Activated CD8-positive, alpha-beta memory T cell treated with anti-CD3 and anti-CD28 coated beads for 36 hours (primary cell): ENCODE data around the gene INSM1. TPM values are rescaled to one million over a fixed set of nuclear protein-coding genes. Genes with fewer than 3 reads are reported as not detected.

Source experiments
- CTCF ChIA-PET: fragments of 350-600 bp; sonication (Branson Sonifier 250); formaldehyde crosslinking; loops from one replicate; lab custom pipeline; 2021; ENCODE audit warnings: antibody characterized with exemption; lab: Charles Lee
- POLR2A ChIA-PET: fragments of 350-600 bp; sonication (Branson Sonifier 250); formaldehyde crosslinking; loops from one replicate; lab custom pipeline; 2021; ENCODE audit warnings: antibody characterized with exemption; lab: Charles Lee
- total RNA-seq, 2 experiments: library from RNA; stranded (reverse); gene quantifications; one replicate each; pipeline ENCODE4 v1.2.3, GENCODE V29; 2021

The INSM1 gene
- total RNA-seq, 2 experiments from 2014 or later, result 6.8 to 7.1 TPM

DNA sequence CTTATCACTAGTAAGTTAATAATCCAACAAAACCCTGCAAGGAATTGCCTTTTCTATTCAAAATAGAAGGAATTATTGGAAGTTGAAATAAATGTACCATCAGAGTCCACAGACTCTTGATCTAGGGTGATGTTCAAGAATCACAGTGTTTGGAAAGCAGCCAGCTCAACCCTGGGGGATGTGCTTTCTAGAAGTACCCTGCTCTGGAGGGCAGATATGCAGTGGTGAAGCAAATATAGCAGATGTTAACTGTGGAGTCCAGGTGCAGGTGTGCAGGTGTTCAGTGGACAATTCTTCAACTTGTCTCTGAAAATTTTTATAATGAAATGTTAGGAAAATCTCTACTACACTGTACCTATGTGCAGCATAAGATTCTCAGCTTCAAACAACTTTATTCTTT is 9.1 kb upstream of the INSM1 start:
- ChIA-PET POLR2A (no interaction called here), CTCF (interaction anchor here (1.5 kb wide), 1 partner anchor 235 kb away, joined by 6 read pairs; no protein-coding TSS in a partner anchor)

DNA sequence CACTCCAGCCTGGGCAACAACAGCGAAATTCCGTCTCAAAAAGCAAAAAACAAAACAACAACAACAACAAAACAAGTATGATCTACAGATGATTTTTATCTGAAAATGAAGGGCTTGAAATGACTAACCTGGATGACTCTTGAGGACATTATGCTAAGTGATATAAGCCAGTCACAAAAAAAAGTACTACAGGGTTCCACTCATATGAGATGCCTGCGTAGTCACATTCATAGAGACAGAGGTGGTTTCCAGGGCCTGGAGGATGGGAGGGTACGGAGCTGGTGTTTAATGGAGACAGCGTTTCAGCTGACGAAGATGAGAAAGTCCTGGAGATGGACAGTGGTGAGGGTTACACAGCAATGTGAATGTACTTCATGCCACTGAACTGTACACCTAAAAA is 8.3 kb upstream of the INSM1 start:
- ChIA-PET POLR2A (no interaction called here), CTCF (interaction anchor here (1.5 kb wide), 1 partner anchor 234 kb away, joined by 6 read pairs; no protein-coding TSS in a partner anchor)

DNA sequence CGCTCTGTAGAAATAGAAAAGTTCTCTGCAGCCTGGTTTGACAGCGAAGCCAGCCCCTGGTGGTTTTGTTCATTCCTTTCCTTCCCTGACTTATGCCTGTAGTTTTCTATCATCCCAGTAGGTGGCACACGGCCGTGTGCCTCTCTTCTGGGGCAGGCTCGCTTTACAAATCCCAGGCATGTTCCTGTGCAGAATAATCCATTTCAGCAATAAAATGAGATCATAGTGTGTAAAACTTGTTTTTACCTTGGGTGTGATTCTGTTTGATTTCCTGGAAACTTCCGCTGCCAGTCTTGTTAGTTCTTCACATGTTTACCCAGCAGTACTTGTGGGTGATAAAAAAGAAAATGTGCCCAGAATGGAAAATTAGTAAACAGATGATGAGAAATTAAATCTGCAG is 7.4 kb upstream of the INSM1 start:
- CTCF ChIA-PET, result interaction anchor here (1.5 kb wide), 1 partner anchor 233 kb away, joined by 6 read pairs; no protein-coding TSS in a partner anchor
- POLR2A ChIA-PET, result no interaction called here

DNA sequence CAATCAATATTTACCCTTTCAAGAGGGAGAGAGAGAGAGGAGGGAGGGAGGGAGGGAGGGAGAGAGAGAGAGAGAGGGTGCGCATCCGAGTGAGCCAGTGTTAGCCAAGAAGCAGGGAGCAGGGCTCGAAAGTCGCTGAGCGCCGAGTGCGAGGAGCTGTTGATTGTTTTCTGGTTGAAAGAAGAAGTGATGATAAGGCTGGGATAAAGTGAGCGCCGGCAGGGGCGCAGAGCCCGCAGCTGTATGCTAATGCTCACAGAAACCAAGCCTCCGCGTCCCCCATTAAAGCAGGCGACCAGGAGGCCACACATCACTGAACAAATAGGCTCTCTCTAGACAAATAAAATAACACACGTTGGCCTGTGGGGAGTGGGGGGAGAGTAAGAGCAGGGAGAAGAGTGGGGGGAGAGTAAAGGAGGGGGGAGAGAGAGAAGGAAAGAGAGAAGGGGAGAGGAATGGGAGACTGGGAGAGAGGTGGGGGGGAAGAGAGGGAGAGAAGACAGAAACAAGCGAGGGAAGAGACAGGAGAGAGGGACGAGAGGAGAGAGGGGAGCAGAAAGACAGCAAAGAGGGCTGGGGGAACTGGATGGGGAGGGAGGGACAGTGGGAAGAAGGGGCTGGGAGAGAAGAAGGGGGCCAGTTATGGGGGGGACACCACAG is 5.0 kb upstream of the INSM1 start:
- POLR2A ChIA-PET, result no interaction called here
- CTCF ChIA-PET, result no interaction called here

DNA sequence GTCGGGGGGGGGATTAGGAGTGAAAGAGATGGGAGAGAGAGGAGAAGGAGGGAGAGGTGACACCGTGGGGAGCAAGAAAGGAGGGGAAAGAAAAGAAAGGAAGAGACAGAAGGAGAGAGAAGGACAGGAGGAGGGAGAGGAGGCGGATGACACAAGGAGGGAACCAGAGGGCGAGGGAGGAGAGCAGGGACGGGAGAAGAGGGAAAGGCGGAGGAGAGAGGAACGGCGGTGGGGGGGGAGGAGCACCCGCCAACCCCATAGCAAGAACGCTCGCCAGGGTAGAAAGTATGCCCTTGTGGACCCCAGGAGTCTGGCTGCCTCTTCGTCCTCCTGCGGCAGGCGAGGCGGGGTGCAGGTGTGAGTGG is 4.5 kb upstream of the INSM1 start:
- ChIA-PET CTCF (no interaction called here), POLR2A (no interaction called here)

DNA sequence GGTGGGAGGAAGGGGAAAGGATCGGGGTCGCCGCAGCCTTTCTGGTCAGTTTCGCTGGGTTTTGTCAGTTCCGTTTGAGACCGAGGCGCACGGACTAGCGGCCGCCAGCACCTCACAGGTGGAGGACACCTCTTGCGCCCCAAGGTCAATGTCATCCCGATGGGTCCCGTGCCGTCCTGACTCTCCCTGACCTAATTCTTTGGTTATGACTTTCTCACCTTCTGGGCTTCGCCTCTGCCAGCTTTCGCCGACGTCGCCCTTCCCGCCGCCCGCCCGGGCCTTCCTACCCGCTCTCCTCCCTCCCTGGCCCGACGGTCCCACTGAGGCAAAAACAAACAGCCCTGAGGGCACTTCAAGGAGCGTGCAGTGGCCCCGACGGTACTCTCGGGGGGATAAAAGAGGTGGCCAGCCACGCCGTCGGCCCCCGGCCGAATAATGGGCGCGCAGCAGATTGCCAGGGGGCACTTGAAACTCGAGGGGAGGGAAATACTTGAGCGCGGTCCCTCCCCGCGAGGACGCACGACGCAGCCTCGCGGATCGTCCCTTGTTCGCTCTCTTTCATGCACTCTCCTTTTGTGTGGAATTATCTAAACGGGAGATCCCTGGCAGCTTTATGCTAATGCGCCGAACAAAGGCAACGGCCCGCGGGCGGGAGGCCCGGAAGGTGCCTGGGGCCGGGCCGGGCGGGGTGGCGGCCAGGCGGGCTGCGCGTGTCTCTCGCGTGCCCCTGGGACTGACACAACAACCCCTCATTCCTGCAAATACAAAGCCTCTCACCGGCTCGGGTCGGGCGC is 3.9 kb upstream of the INSM1 start:
- ChIA-PET POLR2A (no interaction called here), CTCF (no interaction called here)

DNA sequence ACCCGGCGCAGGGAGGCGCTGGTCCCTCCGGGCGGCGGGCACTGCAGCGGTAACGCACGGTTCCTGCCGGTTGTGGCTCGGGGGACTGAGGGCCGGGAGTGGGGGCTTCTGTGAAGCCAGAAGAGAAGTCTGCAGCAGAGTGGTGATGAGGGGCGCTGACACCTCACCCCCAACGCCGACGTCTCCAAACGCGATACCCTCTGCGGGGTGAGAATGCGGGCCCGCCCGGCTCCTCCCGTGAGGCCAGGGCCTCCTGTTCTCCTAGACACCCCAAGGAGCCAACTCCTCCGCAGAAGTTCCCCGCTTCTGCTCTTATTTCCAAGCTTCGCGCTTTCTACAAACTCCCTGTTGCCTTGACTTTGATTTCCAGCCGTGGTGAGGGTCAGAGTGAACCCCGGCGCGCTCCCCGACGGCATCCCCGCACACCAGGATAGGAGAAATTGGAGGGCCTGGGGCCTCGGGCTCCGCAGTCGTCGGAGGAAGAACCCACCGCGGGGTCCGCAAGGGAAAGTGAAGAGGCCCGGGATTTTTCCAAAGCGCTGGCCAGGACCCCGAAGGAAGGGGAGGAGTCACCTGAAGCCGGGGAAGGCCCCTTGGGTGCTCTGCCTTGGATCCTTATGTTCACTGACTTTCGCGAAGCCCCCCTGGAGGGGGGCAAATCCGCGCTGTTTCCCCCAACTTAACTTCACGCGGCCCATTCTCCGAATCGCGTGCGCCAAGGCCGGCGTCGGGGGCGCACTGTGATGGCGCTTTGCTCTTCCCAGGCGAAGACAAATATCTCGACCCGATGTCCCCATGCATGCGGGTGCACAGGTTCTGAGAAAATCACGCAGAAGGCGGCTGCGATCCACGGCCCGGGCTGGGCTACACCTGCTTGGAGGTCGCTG is 3.1 kb upstream of the INSM1 start:
- ChIA-PET POLR2A (no interaction called here), CTCF (no interaction called here)

DNA sequence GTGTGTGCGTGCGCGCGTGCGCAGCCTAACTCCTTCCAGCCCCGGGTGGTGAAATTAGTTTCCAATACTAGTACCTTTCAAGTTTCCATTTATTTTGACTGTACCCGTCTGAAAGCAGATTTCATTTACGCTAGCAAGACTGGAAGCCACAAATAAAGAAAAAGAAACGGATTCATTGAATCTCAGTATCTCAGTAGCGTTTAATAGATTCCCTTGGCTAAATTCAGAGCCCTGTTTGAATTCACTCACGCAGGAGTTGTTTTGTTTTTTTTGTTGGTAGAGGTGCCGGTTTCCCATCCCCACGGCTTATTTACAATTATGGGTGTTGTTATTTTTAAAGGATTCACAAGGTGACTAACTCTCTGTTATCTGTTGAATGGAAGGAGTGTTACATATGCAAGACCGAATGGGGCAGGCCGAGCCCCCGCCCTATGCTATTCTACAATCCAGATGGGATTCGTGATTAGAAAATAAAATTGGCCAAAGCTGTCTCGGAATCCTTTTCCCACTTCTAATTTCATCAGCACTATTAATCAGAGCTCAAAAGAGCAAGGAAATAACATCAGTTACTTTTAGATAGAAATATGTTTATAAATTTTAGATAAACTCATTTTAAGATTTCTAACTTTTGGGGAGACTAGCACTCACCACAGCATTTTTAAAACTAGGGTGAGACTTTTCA is 2.3 kb upstream of the INSM1 start:
- ChIA-PET CTCF (no interaction called here), POLR2A (no interaction called here)

DNA sequence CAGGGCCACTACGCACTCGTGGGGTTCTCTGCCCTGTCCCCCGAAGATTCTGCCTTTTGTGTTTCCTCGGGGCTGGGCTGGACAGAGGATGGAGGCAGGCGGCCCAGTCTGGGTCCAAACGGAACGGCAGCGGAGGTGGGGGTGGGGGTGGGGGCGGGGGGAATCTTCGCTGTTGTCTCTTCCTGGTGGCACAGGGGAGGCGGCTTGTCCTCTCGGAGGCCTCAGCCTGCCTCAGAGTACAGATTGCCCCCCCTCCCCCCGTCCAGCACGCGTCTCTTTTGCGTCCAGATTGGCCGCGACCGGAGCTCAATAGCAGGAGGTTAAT is 1.4 kb upstream of the INSM1 start:
- CTCF ChIA-PET, result no interaction called here
- POLR2A ChIA-PET, result no interaction called here

DNA sequence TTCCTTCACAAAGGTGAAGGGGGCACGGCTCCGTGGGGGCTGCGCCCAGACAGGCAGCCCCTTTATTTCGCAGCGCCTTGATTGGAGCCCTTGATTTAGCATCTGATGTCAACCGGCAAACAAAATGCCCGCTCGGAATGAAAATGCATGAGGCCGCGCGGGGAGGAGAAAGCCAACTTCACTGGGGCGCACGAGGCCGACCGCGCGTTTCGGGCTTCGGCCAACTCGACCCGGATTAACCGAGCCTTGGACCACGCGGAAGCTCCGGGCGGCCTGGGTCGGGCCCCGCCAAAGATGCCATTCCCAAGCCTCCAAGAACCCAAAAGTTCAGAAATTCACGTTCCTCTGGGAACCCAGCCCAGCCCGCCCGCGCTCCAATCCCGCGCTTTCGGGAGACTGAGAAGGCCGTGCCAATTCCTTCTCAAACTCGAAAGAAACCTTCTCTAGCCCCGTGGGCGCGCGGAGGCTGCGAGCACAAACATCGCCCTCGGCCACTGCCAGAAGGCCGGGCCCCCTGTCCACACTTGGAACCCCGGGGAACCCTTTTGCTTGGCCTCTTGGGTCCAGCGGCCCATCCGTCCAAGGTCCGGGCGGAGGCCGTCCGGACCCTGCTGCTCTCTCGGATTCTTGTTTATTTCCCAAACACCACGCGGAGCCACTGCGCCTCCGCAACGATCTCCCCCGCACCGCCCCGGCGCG is 879 bp upstream of the INSM1 start:
- POLR2A ChIA-PET, result no interaction called here
- CTCF ChIA-PET, result no interaction called here

DNA sequence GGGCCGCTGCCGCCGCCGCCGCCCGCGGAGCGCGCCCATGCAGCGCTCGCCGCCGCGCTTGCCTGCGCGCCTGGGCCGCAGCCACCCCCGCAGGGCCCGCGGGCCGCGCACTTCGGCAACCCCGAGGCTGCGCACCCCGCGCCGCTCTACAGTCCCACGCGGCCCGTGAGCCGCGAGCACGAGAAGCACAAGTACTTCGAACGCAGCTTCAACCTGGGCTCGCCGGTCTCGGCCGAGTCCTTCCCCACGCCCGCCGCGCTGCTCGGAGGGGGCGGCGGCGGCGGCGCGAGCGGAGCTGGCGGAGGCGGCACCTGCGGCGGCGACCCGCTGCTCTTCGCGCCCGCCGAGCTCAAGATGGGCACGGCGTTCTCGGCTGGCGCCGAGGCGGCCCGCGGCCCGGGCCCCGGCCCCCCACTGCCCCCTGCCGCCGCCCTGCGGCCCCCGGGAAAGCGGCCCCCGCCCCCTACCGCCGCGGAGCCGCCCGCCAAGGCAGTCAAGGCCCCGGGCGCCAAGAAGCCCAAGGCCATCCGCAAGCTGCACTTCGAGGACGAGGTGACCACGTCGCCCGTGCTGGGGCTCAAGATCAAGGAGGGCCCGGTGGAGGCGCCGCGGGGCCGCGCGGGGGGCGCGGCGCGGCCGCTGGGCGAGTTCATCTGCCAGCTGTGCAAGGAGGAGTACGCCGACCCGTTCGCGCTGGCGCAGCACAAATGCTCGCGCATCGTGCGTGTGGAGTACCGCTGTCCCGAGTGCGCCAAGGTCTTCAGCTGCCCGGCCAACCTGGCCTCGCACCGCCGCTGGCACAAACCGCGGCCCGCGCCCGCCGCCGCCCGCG is 730 bp downstream of the INSM1 start:
- ChIA-PET CTCF (no interaction called here), POLR2A (interaction anchor here (1.1 kb wide), 1 partner anchor 122 kb away, joined by 5 read pairs; no protein-coding TSS in a partner anchor)

DNA sequence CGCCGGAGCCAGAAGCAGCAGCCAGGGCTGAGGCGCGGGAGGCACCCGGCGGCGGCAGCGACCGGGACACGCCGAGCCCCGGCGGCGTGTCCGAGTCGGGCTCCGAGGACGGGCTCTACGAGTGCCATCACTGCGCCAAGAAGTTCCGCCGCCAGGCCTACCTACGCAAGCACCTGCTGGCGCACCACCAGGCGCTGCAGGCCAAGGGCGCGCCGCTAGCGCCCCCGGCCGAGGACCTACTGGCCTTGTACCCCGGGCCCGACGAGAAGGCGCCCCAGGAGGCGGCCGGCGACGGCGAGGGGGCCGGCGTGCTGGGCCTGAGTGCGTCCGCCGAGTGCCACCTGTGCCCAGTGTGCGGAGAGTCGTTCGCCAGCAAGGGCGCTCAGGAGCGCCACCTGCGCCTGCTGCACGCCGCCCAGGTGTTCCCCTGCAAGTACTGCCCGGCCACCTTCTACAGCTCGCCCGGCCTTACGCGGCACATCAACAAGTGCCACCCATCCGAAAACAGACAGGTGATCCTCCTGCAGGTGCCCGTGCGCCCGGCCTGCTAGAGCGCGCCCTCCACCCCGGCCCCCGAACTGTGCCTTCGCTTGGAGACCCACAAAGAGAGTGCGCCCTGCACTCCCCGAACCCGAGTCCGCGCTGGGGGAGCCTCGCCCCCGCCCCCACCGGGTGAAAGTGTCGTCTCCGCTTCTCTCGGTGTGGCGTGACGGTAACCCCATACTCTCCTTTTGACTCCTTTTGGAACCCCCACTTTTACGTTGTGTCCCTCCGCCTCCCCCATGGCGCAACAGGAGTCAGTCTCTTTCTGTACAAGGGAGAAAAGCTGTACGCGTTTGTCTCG is 1.6 kb downstream of the INSM1 start:
- CTCF ChIA-PET, result no interaction called here
- POLR2A ChIA-PET, result no interaction called here

DNA sequence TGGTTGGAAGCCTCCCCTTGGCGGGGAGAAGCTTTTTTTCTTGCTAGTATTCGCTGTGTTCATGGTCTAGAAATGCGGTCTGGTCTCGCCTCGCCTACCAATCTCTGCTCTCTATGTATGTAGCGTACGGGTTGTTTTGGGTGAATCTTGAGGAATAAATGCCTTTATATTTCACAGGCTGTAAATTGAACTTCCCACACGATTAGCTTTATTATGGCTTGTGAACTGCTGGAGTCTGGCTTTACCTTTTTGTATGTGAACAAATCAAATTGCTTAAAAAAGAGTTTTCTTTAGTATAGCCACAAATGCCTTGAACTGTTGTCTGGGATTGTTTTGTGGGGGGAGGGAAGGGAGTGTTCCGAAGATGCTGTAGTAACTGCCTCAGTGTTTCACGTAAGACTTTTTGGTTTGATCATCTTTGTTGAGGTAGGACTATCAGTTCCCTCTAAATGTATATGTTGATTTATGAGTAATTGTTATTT is 2.2 kb downstream of the INSM1 start:
- CTCF ChIA-PET, result no interaction called here
- POLR2A ChIA-PET, result no interaction called here

DNA sequence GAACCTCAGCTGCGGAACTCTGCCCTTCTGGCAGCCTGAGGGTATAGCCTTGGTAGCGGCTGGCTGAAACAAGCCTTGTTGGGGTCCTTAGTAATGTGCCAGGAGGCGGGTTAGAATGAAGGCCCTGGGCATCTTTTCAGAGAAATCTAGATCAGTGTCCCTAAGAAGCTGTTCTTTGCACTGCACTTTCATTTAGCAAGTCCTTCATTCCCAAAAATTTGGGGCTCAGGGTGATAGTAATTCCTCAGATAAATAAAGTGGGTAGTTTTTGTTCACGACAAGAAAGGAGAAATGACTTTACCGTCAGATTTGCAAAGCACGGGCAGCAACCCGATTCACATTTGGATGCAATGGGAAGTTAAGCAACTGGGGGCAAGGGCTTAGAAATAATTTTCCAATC is 3.2 kb downstream of the INSM1 start:
- CTCF ChIA-PET, result interaction anchor here (0.6 to 1.2 kb wide), 2 partner anchors 187 to 224 kb away, joined by 3 to 4 read pairs; no protein-coding TSS in a partner anchor
- POLR2A ChIA-PET, result no interaction called here

DNA sequence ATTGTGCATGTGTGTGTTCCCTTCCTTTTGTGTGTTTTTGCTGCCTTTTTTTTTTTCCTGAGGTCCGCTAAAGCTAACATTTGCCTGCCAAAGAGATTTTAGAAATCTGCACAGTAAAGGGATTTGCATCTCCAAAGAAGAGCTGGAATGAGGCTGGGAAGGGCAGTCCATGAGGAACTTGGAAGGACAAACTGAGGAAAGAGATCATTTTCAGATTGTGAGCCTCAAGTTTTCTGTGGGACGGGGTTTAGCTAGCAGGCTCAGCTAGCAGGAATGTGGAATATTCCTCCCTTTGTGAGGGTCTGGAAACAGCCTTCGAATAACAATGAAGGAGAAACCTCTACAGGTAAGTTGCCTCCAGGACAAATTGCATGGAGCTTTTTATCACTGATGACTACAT is 3.8 kb downstream of the INSM1 start:
- ChIA-PET CTCF (interaction anchor here (1.2 kb wide), 1 partner anchor 188 kb away, joined by 3 read pairs; no protein-coding TSS in a partner anchor), POLR2A (no interaction called here)

DNA sequence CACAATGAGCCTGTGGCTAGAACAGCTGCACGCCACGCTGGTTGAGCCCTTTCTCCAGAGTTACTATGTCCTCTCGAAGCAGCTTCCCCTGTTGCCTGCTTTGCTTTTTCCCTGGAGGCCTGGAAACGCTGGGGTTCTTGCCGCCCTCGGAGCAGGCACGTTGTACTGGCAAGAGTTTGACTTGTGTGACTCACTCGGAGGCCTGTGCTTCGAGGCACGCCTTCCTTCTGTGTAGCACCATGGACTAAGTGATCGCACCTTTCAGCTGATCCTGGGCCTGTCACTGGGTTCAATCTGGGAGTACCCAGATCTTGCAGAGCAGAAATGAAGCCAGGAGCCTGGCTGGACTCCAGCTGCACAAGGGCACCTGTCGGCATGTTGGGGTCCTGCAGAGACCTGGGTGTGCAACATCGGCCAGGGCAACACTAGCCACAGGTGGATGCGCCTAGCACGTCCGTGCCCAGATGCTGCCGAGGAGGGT is 5.2 kb downstream of the INSM1 start:
- ChIA-PET POLR2A (no interaction called here), CTCF (no interaction called here)

DNA sequence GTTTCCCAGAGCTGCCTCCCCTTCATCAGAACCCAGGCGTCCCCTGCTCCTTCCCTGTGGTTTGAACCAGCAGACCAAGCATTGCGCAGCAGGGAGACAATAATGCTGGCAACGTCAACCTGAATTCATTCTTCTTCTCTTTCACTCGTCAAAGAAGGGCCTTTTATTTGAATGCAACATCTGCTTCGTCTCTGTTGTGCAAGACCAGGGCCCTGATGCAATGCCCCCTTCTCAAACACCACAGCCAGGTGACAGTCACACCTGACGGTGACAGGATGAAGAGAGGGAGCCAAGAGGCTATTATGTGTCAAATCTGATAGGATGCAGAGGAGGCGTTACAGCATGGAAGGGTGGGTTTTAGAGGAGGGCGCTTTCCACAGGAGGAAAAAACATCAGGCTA is 8.0 kb downstream of the INSM1 start:
- ChIA-PET CTCF (interaction anchor here (0.6 kb wide), 1 partner anchor 73 kb away, joined by 4 read pairs; no protein-coding TSS in a partner anchor), POLR2A (no interaction called here)
